Epithelial cell of esophagus (primary cell): Measurements from ENCODE around the gene NR3C2.

ENCODE experiments used
- DNase-seq: peaks from one replicate; pipeline ENCODE4 v3.0.0; 2010; ENCODE audit warnings: low read depth
- H3K4me3 ChIP-seq: 2 replicates; pipeline ENCODE4 v1.5.1; 2011; ENCODE audit warnings: mild to moderate bottlenecking, low read length, control low read depth
- TF ChIP-seq, protein P1 (sequence below): IDR thresholded peaks from 2 replicates; pipeline ENCODE4 v1.5.1; 2011; ENCODE audit warnings: low read depth, mild to moderate bottlenecking, low read length, control low read depth, inconsistent platforms; ENCODE audit not compliant: insufficient read depth; ENCODE audit errors: missing control alignments

NR3C2 gene

DNA sequence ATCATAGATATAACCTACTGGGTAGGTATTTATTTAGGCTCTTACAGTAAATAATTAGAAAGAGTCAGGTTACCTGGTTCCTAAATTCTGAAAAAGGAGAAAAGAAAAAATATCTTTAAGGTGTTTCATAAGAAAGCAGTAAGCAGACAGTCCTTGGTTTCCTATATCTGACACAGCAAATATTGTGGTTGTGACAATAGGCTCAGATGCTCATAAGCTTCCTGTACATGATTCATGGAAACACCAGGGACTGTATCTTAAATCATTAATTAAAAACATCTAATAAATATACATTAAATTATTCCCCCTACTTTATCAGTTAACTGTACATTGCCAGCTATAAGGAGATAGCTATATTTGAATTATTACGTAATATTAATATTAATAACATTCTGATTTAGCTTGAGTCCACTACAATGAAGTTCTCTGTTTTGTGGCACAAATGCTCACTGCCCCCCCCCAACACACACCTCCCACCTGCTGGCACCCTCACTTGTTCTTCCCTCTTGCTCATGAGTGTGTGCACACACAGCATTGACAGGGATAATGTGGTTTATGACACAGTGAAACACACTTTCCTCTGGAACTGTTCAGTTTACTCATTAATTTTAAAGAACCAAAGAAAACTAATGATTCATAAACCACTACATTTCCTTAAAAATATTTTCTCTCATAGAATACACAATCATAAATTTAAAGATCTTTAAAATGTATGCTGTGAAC, 187.4 kb downstream of the NR3C2 start:
- TF ChIP-seq, protein P1, sequence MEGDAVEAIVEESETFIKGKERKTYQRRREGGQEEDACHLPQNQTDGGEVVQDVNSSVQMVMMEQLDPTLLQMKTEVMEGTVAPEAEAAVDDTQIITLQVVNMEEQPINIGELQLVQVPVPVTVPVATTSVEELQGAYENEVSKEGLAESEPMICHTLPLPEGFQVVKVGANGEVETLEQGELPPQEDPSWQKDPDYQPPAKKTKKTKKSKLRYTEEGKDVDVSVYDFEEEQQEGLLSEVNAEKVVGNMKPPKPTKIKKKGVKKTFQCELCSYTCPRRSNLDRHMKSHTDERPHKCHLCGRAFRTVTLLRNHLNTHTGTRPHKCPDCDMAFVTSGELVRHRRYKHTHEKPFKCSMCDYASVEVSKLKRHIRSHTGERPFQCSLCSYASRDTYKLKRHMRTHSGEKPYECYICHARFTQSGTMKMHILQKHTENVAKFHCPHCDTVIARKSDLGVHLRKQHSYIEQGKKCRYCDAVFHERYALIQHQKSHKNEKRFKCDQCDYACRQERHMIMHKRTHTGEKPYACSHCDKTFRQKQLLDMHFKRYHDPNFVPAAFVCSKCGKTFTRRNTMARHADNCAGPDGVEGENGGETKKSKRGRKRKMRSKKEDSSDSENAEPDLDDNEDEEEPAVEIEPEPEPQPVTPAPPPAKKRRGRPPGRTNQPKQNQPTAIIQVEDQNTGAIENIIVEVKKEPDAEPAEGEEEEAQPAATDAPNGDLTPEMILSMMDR, result no peak
- DNase-seq, result no peak
- no peak overlapping the region for H3K4me3 ChIP-seq

DNA sequence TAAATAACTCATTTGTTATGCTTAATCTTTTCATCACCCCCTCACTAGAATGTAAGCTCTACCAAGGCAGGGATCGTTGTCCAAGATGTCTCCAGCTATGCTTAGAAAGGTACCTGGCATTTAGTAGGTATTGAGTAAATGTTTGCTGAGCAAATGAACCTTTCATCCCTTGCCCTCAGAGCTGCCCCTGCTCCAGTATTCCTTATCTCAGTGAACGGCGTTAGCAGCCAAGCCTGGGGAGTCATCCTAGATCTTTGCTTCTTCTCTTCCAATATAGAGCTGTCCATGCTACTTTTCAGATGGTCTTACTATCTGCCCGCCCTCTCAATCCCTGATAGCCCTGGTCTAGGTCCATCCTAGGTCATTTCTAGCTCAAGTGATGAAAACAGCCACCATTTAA, 188.4 kb downstream of the NR3C2 start:
- no peak overlapping the region for H3K4me3 ChIP-seq
- TF ChIP-seq, protein P1, result no peak
- DNase-seq, result no peak

- DNase-seq, result no peak
- no peak overlapping the region for H3K4me3 ChIP-seq
- TF ChIP-seq, protein P1, result no peak
Measured at GRCh38 chr4:148248824-148249223, 193.4 kb downstream of the NR3C2 start.

DNA sequence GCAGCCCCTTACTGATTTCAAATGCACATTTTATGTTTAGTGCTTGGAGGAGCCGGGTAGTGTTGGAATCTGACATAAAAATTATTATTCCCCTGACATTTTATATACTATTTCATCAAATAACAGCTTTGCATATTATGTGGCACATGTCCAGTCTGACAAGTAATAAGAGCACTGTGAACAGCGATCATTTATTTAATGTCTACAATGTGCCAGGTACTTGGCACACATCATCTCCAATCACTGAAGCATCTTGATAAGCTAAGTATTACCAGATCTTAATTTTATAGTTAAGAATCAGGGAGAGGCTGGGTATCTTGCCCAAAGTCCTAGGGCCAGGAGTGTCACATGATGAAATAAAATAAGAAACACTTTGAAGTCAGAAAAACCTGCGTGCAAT, 197.2 kb downstream of the NR3C2 start:
- DNase-seq, result no peak
- TF ChIP-seq, protein P1, result no peak

DNA sequence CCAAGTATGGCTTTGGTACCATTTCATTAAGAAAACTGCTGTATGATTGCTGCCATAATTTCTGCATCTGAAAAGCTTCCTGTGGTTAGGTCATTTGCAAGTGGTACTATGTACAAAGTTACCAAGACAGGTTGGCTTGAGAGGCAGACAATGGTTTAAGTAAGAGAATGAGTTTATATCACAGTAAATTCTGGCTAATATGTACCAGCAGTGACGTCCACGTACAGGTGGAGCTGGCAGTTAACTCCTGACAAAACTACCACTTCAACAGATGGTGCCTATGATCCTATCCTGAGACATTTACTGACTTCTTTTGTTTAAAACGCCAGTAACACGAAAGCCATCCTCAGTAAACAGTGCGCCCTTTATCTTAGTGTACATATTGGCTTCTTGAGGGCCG, 198.4 kb downstream of the NR3C2 start:
- TF ChIP-seq, protein P1, result no peak
- no peak overlapping the region for H3K4me3 ChIP-seq
- DNase-seq, result no peak

More for the DNA sequence above, 197.2 kb downstream of the NR3C2 start:
- H3K4me3 ChIP-seq, result no peak overlapping the region

DNA sequence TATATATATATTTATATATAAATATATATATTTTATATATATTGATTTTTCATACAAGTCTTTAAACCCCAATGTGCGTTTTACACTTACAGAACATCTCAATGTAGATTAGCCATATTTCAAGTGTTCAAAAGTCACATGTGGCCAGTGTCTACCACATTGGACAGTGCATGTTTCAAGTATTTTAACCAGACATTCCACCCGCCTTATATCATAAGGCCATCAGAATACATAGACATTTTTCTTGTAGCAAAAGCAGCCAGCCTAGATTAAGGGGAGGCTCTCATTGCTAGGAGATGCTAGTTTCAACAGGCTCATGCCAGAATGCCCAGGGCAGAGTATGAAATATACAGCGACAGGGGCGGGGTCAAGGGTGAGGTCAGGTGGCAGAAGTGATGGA, 202.0 kb downstream of the NR3C2 start:
- H3K4me3 ChIP-seq, result no peak overlapping the region
- TF ChIP-seq, protein P1, result no peak
- no peak for DNase-seq

- H3K4me3 ChIP-seq, result no peak overlapping the region
- TF ChIP-seq, protein P1, result no peak
- no peak for DNase-seq
Measured at GRCh38 chr4:148239494-148239985, 202.7 kb downstream of the NR3C2 start.
